ENCODE results near the gene SAMD15. TPM values are rescaled to one million over a fixed set of nuclear protein-coding genes. Genes with fewer than 3 reads are reported as not detected.

Gene SAMD15
- total and polyA plus RNA-seq, 4 donors = 0.10 to 0.50 (median 0.19) TPM; not detected in 1

GRCh38 chr14:77356899-77357298, 20.3 kb upstream of the SAMD15 start (continued):
- no peak for TF ChIP-seq ZBTB33 (IDR thresholded peaks at IDR 0.05)
- no peak for TF ChIP-seq RAD21 (IDR thresholded peaks at IDR 0.05)
- TF ChIP-seq ATF3 (IDR thresholded peaks at IDR 0.05) = no peak

GRCh38 chr14:77359626-77360025, 17.6 kb upstream of the SAMD15 start:
- Histone ChIP-seq H3K4me3 (ENCODE audit: low read depth in 1 of 3, low read length in 3 of 3) (no peak overlapping the region), H3K4me1 (ENCODE audit: control insufficient read depth in 4 of 4, insufficient read depth in 4 of 4, low read length in 3 of 4) (no peaks in the 10 kb centered on the region), H3K27ac (ENCODE audit: low read depth in 1 of 2, low read length in 2 of 2) (no peak overlapping the region), H3K9me3 (ENCODE audit: control insufficient read depth in 4 of 4, low read length in 3 of 4) (no peaks in the 10 kb centered on the region), H3K9ac (ENCODE audit: low read depth in 1 of 2, low read length in 2 of 2) (no peak overlapping the region), H3K27me3 (ENCODE audit: control insufficient read depth in 4 of 4, insufficient read depth in 4 of 4, low read length in 3 of 4) (no peaks in the 10 kb centered on the region), H3K36me3 (ENCODE audit: control insufficient read depth in 4 of 4, insufficient read depth in 3 of 4, low read depth in 1 of 4, low read length in 3 of 4) (no peaks in the 10 kb centered on the region)
- 97% methylated on average over 1 of the region's 1 CpG for WGBS
- TF ChIP-seq RAD21 (IDR thresholded peaks at IDR 0.05) (no peak), YY1 (IDR thresholded peaks at IDR 0.05) (no peak), REST (IDR thresholded peaks at IDR 0.05) (no peak), TAF1 (conservative IDR thresholded peaks at IDR 0.05) (no peak), ATF3 (IDR thresholded peaks at IDR 0.05) (no peak), FOXA2 (IDR thresholded peaks at IDR 0.05) (no peak), JUND (IDR thresholded peaks at IDR 0.05) (no peak), NR2F2 (IDR thresholded peaks at IDR 0.05) (no peak), MAX (IDR thresholded peaks at IDR 0.05) (no peak), HNF4G (IDR thresholded peaks at IDR 0.05) (no peak), EGR1 (IDR thresholded peaks at IDR 0.05; ENCODE audit: low read depth in 2 of 2) (no peak), GABPA (IDR thresholded peaks at IDR 0.05 in 1 of 2, conservative IDR thresholded peaks at IDR 0.05 in 1 of 2) (no peak), CTCF (IDR thresholded peaks at IDR 0.05; ENCODE audit: low read depth, low read length, missing input control) (no peak), RXRA (IDR thresholded peaks at IDR 0.05) (no peak), FOXA1 (IDR thresholded peaks at IDR 0.05) (no peak), SP1 (IDR thresholded peaks at IDR 0.05) (no peak), HNF4A (conservative IDR thresholded peaks at IDR 0.05) (no peak)
- DNase-seq (ENCODE audit: low spot score) = no peak
